GM12865 (cell line): Measurements from ENCODE around the gene RSPO3.
"Not testable (repeated sequence)": the region's sequence is repeated elsewhere in the genome, so short reads cannot be mapped to it uniquely, and the experiment has no call there.

Source experiments
- DNase-seq: peaks from one replicate; pipeline ENCODE4 v3.0.0; 2010; ENCODE audit warnings: low read depth
- H3K4me3 ChIP-seq: 2 replicates; pipeline ENCODE4 v1.5.1; 2011; ENCODE audit warnings: mild to moderate bottlenecking, low read depth, low read length, control low read depth
- TF ChIP-seq, protein P1 (sequence below): IDR thresholded peaks from 2 replicates; pipeline ENCODE4 v1.5.1; 2011; ENCODE audit warnings: low read length, control low read depth, low read depth, inconsistent platforms; ENCODE audit not compliant: insufficient read depth; ENCODE audit errors: missing control alignments

The RSPO3 gene

DNA sequence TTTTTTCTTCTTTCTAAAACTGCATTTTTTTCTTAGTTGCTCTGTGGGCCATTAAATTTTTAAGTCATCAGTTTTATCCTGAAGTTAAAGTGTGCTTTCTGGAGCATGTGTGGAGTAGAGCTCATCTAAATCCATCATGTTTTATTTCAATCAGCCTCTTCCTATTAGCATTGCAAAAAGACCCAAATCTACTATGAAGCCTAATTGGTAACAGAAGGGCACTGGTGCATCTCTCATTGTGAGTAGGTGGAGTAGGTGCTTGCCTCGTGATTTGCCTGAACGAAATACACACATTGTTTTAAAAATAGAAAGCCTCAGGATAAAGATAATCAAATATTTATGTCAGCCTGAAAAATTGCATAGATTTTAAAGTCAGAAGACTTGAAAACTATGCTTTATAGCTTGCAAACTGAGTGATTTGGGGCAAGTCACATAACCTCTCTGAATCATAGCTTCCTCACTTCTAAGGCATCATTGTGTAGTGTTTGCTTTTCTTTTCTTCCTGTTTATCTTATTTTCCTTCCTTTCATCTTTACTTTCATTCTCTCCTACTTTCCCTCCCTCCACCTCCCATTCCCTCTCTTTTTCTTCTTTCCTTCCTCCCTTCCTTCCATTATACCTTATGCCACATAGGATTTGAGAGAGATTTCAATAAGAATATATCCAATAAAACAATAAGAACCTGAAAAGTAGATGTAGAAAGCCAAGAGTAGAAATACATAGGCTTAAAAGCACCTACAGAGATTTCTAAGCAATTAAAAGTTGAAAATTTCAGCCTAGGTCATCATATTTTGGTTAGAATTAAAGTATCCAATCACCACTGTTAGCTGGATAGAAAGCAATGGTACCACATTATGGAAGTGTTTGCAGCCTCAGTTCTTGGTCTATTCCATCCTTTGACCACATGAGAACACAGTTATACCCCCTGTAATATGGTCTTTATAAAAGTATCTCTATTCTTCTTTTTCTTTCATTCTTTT lies 98.6 kb downstream of the RSPO3 start:
- TF ChIP-seq, protein P1, sequence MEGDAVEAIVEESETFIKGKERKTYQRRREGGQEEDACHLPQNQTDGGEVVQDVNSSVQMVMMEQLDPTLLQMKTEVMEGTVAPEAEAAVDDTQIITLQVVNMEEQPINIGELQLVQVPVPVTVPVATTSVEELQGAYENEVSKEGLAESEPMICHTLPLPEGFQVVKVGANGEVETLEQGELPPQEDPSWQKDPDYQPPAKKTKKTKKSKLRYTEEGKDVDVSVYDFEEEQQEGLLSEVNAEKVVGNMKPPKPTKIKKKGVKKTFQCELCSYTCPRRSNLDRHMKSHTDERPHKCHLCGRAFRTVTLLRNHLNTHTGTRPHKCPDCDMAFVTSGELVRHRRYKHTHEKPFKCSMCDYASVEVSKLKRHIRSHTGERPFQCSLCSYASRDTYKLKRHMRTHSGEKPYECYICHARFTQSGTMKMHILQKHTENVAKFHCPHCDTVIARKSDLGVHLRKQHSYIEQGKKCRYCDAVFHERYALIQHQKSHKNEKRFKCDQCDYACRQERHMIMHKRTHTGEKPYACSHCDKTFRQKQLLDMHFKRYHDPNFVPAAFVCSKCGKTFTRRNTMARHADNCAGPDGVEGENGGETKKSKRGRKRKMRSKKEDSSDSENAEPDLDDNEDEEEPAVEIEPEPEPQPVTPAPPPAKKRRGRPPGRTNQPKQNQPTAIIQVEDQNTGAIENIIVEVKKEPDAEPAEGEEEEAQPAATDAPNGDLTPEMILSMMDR = no peak
- DNase-seq = no peak
- no peak overlapping the region for H3K4me3 ChIP-seq

DNA sequence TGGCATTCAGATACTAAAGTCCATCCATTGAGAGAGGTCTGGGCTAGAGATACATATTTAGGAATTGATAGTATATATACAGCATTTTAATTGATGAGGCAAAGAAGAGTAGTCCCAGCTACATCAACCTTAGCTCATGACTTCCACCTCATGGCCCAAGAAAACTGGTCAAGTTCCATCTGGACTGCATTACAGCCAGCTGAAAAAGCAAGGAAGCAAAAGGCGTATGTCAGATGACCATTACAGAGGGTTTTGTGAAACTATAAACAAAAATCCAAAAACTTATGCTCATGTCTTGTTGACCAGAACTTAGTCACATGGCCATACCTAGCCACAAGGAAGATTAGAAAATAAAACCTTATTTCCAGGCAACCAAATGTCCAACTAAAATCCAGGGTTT lies 101.4 kb downstream of the RSPO3 start:
- DNase-seq = no peak
- no peak overlapping the region for H3K4me3 ChIP-seq
- TF ChIP-seq, protein P1 = no peak

DNA sequence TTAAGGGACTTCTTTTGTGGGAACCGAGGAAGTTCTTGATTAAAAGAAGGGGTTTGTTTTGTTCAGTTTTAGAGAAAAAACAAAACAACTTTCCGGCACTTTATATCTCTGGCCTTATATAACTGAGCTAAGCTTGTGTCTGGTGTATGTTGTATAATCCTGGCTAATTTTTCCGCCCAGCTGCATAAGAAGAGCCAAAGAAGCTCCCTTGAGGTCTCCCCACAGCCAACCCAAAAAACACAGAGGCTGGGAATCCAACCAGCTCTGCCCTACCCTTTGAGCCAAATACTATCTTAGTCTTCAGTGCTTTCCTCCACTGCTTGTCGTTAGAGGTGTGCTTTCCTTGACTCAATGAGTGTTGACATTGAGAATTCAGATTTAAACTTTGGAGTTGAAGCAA lies 102.7 kb downstream of the RSPO3 start:
- TF ChIP-seq, protein P1 = no peak
- DNase-seq = no peak
- no peak overlapping the region for H3K4me3 ChIP-seq

- H3K4me3 ChIP-seq = no peak overlapping the region
- no peak for DNase-seq
- TF ChIP-seq, protein P1 = no peak
These were observed 103.9 kb downstream of the RSPO3 start for GRCh38 chr6:127222418-127222817.

DNA sequence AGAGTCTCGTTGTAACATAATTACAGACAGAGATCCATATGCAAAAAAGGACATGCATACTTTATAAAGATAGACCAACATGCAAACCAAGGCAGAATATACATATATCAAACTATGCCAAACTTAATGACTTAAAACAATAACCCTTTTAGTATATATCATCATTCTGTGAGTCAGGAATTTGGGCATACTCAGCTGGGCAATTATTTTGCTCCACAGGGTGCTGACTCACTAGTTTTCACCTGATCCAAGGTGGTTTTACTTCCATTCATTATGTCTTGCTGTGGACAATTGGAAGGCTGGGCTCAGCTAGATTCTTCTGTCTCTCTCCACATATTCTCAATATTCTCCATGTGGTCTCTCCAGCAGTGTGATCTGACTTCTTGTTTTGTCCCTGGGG lies 107.0 kb downstream of the RSPO3 start:
- DNase-seq = no peak
- TF ChIP-seq, protein P1 = no peak
- no peak overlapping the region for H3K4me3 ChIP-seq

DNA sequence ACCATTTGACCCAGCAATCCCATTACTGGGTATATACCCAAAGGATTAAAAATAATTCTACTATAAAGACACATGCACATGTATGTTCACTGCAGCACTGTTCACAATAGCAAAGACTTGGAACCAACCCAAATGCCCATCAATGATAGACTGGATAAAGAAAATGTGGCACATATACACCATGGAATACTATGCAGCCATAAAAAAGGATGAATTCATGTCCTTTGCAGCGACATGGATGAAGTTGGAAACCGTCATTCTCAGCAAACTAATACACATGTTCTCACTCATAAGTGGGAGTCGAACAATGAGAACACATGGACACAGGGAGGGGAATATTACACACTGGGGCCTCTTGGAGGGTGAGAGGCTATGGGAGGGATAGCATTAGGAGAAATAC lies 115.3 kb downstream of the RSPO3 start:
- DNase-seq = not testable (repeated sequence)

GRCh38 chr6:127243501-127243900 lies 125.0 kb downstream of the RSPO3 start:
- H3K4me3 ChIP-seq = no peak overlapping the region
- TF ChIP-seq, protein P1 = no peak
- DNase-seq = no peak

More for the DNA sequence above, 115.3 kb downstream of the RSPO3 start:
- H3K4me3 ChIP-seq = not testable (repeated sequence)
